ENCODE measurements around the gene TBCE. TPM values are rescaled to one million over a fixed set of nuclear protein-coding genes. Genes with fewer than 3 reads are reported as not detected.

The TBCE gene
- total and polyA plus RNA-seq, 2 donors (not counting 1 experiment from before 2014, with no cell fraction given): 15.2 to 22.1 TPM

DNA sequence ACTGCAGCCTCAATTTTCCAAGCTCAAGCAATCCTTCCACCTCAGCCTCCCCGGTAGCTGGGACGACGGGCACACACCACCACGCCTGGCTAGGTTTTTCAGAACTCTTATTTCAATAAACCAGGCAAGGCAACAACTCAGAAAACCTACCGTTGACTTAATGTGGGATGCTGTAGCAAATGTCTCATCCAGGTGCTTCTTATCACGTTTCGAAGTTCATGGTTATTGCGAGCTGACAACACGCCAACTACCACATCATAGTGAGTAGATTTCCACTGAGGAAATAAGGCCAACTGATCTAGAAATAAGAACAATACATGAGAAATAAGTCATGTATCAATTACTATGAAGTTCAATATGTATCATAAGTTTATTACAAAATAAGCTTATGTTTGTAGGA, 127.3 kb downstream of the TBCE start:
- ChIA-PET POLR2A (no interaction called here), CTCF (interaction anchor here (1.1 to 1.4 kb wide), 2 partner anchors 9 to 20 kb away, joined by 3 to 4 read pairs; partner anchors contain the start of gene B3GALNT2)
- H3K36me3 ChIP-seq (replicated peaks in 1 of 2; ENCODE audit: control extremely low read depth in 1 of 2, control insufficient read depth in 1 of 2, extremely low read depth in 1 of 2, insufficient read depth in 2 of 2, low read length in 1 of 2): peaks cover 4 to 8% of the 10 kb centered on the region in 2 experiments
- ATAC-seq (ENCODE audit: low read depth) (no peak), DNase-seq (no peak)
- WGBS (ENCODE audit: insufficient coverage): 100% methylated on average over 2 of the region's 9 CpGs
- H3K27ac ChIP-seq (ENCODE audit: low read length in 2 of 2): no peak overlapping the region
- H3K4me1 Mint-ChIP-seq: no peaks in the 10 kb centered on the region
- no peak overlapping the region for H3K4me3 ChIP-seq (ENCODE audit: control extremely low read depth in 1 of 5, extremely low read depth in 1 of 5, insufficient read depth in 1 of 5, low read depth in 2 of 5, low read length in 4 of 5)
- no peak overlapping the region for H3K27ac Mint-ChIP-seq
- no peak overlapping the region for H3K4me3 Mint-ChIP-seq
- H4K20me1 ChIP-seq (ENCODE audit: control insufficient read depth, insufficient read depth, low read length, poor library complexity, severe bottlenecking): no peaks in the 10 kb centered on the region
- H3K27me3 Mint-ChIP-seq: no peaks in the 10 kb centered on the region
- no peaks in the 10 kb centered on the region for H3K4me1 ChIP-seq (ENCODE audit: control insufficient read depth in 2 of 2, insufficient read depth in 2 of 2, low read length in 2 of 2)
- H3K9me3 ChIP-seq (ENCODE audit: control extremely low read depth in 1 of 3, control insufficient read depth in 2 of 3, insufficient read depth in 1 of 3, low read length in 2 of 3): no peaks in the 10 kb centered on the region
- H3K4me2 ChIP-seq (replicated peaks; ENCODE audit: low read depth, low read length, poor library complexity, severe bottlenecking): no peak overlapping the region
- no peaks in the 10 kb centered on the region for H3K9me3 Mint-ChIP-seq (ENCODE audit: insufficient read depth)
- no peaks in the 10 kb centered on the region for H3K27me3 ChIP-seq (replicated peaks in 1 of 4; ENCODE audit: control extremely low read depth in 1 of 4, control insufficient read depth in 3 of 4, insufficient read depth in 4 of 4, low read length in 3 of 4)
- no peak for TF ChIP-seq EZH2 (IDR thresholded peaks at IDR 0.05; ENCODE audit: borderline replicate concordance, insufficient read depth, low read depth, low read length, poor library complexity, severe bottlenecking)
- TF ChIP-seq, protein P1, sequence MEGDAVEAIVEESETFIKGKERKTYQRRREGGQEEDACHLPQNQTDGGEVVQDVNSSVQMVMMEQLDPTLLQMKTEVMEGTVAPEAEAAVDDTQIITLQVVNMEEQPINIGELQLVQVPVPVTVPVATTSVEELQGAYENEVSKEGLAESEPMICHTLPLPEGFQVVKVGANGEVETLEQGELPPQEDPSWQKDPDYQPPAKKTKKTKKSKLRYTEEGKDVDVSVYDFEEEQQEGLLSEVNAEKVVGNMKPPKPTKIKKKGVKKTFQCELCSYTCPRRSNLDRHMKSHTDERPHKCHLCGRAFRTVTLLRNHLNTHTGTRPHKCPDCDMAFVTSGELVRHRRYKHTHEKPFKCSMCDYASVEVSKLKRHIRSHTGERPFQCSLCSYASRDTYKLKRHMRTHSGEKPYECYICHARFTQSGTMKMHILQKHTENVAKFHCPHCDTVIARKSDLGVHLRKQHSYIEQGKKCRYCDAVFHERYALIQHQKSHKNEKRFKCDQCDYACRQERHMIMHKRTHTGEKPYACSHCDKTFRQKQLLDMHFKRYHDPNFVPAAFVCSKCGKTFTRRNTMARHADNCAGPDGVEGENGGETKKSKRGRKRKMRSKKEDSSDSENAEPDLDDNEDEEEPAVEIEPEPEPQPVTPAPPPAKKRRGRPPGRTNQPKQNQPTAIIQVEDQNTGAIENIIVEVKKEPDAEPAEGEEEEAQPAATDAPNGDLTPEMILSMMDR (IDR thresholded peaks at IDR 0.05): no peak
- H3K79me2 ChIP-seq (ENCODE audit: control insufficient read depth, insufficient read depth, low read length): peaks cover 22% of the 10 kb centered on the region
- no peak overlapping the region for H3K9ac ChIP-seq (ENCODE audit: low read length)
- no peak overlapping the region for H2AFZ ChIP-seq (ENCODE audit: insufficient read depth, low read depth, low read length, poor library complexity, severe bottlenecking)
- intact Hi-C loops (cut with micrococcal nuclease): no loop called here

DNA sequence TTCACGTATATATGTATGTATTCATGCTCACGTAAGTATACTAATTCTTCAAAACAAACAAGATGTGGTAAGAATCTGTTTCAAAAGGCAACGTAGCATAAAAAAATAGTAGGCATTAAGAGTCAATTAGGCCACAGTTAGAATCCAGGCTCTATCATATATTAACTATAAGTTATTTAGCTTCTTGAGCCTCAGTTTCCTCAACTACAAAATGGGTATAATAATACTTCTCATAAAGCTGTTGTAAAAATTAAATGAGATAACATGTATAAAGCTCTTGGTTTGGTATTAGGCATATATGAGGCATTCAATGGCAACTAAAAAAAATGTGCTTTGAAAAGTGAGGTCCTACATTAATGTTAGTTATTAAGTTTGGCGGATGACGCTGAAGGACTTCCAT, 127.8 kb downstream of the TBCE start:
- ATAC-seq (ENCODE audit: low read depth): no peak
- Histone ChIP-seq H3K4me2 (replicated peaks; ENCODE audit: low read depth, low read length, poor library complexity, severe bottlenecking) (no peak overlapping the region), H3K79me2 (ENCODE audit: control insufficient read depth, insufficient read depth, low read length) (peaks cover 26% of the 10 kb centered on the region), H2AFZ (ENCODE audit: insufficient read depth, low read depth, low read length, poor library complexity, severe bottlenecking) (no peak overlapping the region), H3K4me1 (ENCODE audit: control insufficient read depth in 2 of 2, insufficient read depth in 2 of 2, low read length in 2 of 2) (no peaks in the 10 kb centered on the region), H4K20me1 (ENCODE audit: control insufficient read depth, insufficient read depth, low read length, poor library complexity, severe bottlenecking) (no peaks in the 10 kb centered on the region), H3K27me3 (replicated peaks in 1 of 4; ENCODE audit: control extremely low read depth in 1 of 4, control insufficient read depth in 3 of 4, insufficient read depth in 4 of 4, low read length in 3 of 4) (no peaks in the 10 kb centered on the region), H3K9me3 (ENCODE audit: control extremely low read depth in 1 of 3, control insufficient read depth in 2 of 3, insufficient read depth in 1 of 3, low read length in 2 of 3) (no peaks in the 10 kb centered on the region), H3K9ac (ENCODE audit: low read length) (no peak overlapping the region), H3K4me3 (ENCODE audit: control extremely low read depth in 1 of 5, extremely low read depth in 1 of 5, insufficient read depth in 1 of 5, low read depth in 2 of 5, low read length in 4 of 5) (no peak overlapping the region), H3K36me3 (replicated peaks in 1 of 2; ENCODE audit: control extremely low read depth in 1 of 2, control insufficient read depth in 1 of 2, extremely low read depth in 1 of 2, insufficient read depth in 2 of 2, low read length in 1 of 2) (peaks cover 4 to 8% of the 10 kb centered on the region in 2 experiments), H3K27ac (ENCODE audit: low read length in 2 of 2) (no peak overlapping the region)
- Mint-ChIP-seq H3K9me3 (ENCODE audit: insufficient read depth) (no peaks in the 10 kb centered on the region), H3K4me3 (no peak overlapping the region), H3K27ac (no peak overlapping the region), H3K4me1 (no peaks in the 10 kb centered on the region), H3K27me3 (no peaks in the 10 kb centered on the region)
- TF ChIP-seq, protein P1 (IDR thresholded peaks at IDR 0.05): no peak
- no peak for TF ChIP-seq EZH2 (IDR thresholded peaks at IDR 0.05; ENCODE audit: borderline replicate concordance, insufficient read depth, low read depth, low read length, poor library complexity, severe bottlenecking)
- no CpG with 5 or more reads among the region's 5 CpGs for WGBS (ENCODE audit: insufficient coverage)
- no peak for DNase-seq
- CTCF ChIA-PET: interaction anchor here (1.1 to 1.4 kb wide), 2 partner anchors 9 to 19 kb away, joined by 3 to 4 read pairs; partner anchors contain the start of gene B3GALNT2
- POLR2A ChIA-PET: no interaction called here
- intact Hi-C loops (cut with micrococcal nuclease): no loop called here

Measured in B cell (primary cell).